SU-DHL-6 (cell line): ENCODE data around the gene LMO7.

Experiments
- H2AFZ ChIP-seq: fragments of 200-600 bp; sonication (generic); 2 replicates; pipeline ENCODE4 v1.6.1; 2014; ENCODE audit warnings: low read depth, mild to moderate bottlenecking, moderate library complexity, mixed read lengths, antibody characterized with exemption, low read length; ENCODE audit not compliant: severe bottlenecking
- H3F3A ChIP-seq: fragments of 200-600 bp; shearing (Covaris generic); 2 replicates; pipeline ENCODE4 v1.6.0; 2016; ENCODE audit warnings: antibody characterized with exemption, mild to moderate bottlenecking; ENCODE audit not compliant: insufficient read depth
- H3K27ac ChIP-seq: fragments of 200-600 bp; sonication (generic); 2 replicates; pipeline ENCODE4 v1.5.1; 2016; ENCODE audit warnings: low read depth, mild to moderate bottlenecking, low read length, moderate library complexity, mixed read lengths
- H3K27me3 ChIP-seq: fragments of 200-600 bp; sonication (generic), shearing (Covaris generic); 2 replicates; pipeline ENCODE4 v1.6.0; 2014; ENCODE audit warnings: mild to moderate bottlenecking, low read length
- H3K36me3 ChIP-seq: fragments of 200-600 bp; sonication (generic); 2 replicates; pipeline ENCODE4 v1.6.1; 2014; ENCODE audit warnings: mild to moderate bottlenecking, low read length, mixed read lengths
- H3K4me2 ChIP-seq: fragments of 300-600, 200-600 bp; shearing (Covaris generic), sonication (generic); 2 replicates; pipeline ENCODE4 v1.6.0; 2014; ENCODE audit warnings: low read length, low read depth, mild to moderate bottlenecking; ENCODE audit not compliant: poor library complexity, severe bottlenecking
- H3K4me3 ChIP-seq: fragments of 200-600 bp; sonication (generic); 2 replicates; pipeline ENCODE4 v1.5.1; 2014; ENCODE audit warnings: antibody characterized with exemption, low read length, mild to moderate bottlenecking, mixed read lengths; ENCODE audit not compliant: insufficient read depth, poor library complexity, severe bottlenecking
- H3K79me2 ChIP-seq: fragments of 200-600 bp; sonication (generic); 2 replicates; pipeline ENCODE4 v1.6.1; 2014; ENCODE audit warnings: mild to moderate bottlenecking, low read length, moderate library complexity; ENCODE audit not compliant: insufficient read depth
- H3K9ac ChIP-seq: fragments of 200-600 bp; sonication (generic); 2 replicates; pipeline ENCODE4 v1.7.0; 2014; ENCODE audit warnings: mild to moderate bottlenecking, low read length
- H3K9me2 ChIP-seq: fragments of 200-600 bp; sonication (generic); replicated peaks from 2 replicates; pipeline ENCODE4 v1.6.1; 2014; ENCODE audit warnings: low read length; ENCODE audit not compliant: insufficient read depth
- H3K9me3 ChIP-seq: fragments of 200-600 bp; sonication (generic); 2 replicates; pipeline ENCODE4 v1.6.1; 2014; ENCODE audit warnings: low read length, mixed read lengths; ENCODE audit not compliant: insufficient read depth
- H4K20me1 ChIP-seq: fragments of 200-600 bp; sonication (generic); 2 replicates; pipeline ENCODE4 v1.6.1; 2014; ENCODE audit warnings: low read depth, mild to moderate bottlenecking, antibody characterized with exemption, low read length, moderate library complexity, mixed read lengths
- CTCF ChIP-seq: fragments of 200-600 bp; sonication (generic); IDR thresholded peaks from one replicate; pipeline ENCODE4 v1.5.1; 2017; ENCODE audit warnings: antibody characterized with exemption, mild to moderate bottlenecking, low read length, moderate library complexity; ENCODE audit not compliant: insufficient read depth, poor library complexity, severe bottlenecking
- EZH2phosphoT487 ChIP-seq: fragments of 200-600 bp; sonication (generic), shearing (Covaris generic); conservative IDR thresholded peaks from 2 replicates; pipeline ENCODE4 v1.6.1; 2018; ENCODE audit warnings: mild to moderate bottlenecking, antibody characterized with exemption, low read length, moderate library complexity, mixed read lengths

LMO7 gene

GRCh38 chr13:75764926-75765310, 128.8 kb downstream of the LMO7 start:
- no peak overlapping the region for H3K27ac ChIP-seq
- no peaks in the 10 kb centered on the region for H3K9me3 ChIP-seq
- no peak overlapping the region for H3K9ac ChIP-seq
- no peaks in the 10 kb centered on the region; the same call in 1 of the 2 replicates for H3F3A ChIP-seq
- H2AFZ ChIP-seq = no peak overlapping the region
- H3K27me3 ChIP-seq = no peaks in the 10 kb centered on the region
- H3K36me3 ChIP-seq = peaks cover 27% of the 10 kb centered on the region
- no peak overlapping the region for H3K4me3 ChIP-seq
- H3K79me2 ChIP-seq = peaks cover 96% of the 10 kb centered on the region
- peaks cover 7% of the 10 kb centered on the region for H4K20me1 ChIP-seq
- TF ChIP-seq CTCF (no peak), EZH2phosphoT487 (no peak)
- no peak overlapping the region for H3K4me2 ChIP-seq
- H3K9me2 ChIP-seq = no peaks in the 10 kb centered on the region

- Histone ChIP-seq H3K27ac (no peak overlapping the region), H3K27me3 (no peaks in the 10 kb centered on the region), H3K9me3 (no peaks in the 10 kb centered on the region), H3K9ac (no peak overlapping the region), H2AFZ (no peak overlapping the region), H4K20me1 (peaks cover 12% of the 10 kb centered on the region), H3K36me3 (peaks cover 21% of the 10 kb centered on the region), H3K4me2 (no peak overlapping the region), H3F3A (peaks cover 4% of the 10 kb centered on the region), H3K4me3 (no peak overlapping the region), H3K79me2 (peaks cover 93% of the 10 kb centered on the region), H3K9me2 (no peaks in the 10 kb centered on the region)
- TF ChIP-seq CTCF (no peak), EZH2phosphoT487 (no peak)
These were observed 130.5 kb downstream of the LMO7 start for GRCh38 chr13:75766636-75767035.

GRCh38 chr13:75769141-75769905, 133.2 kb downstream of the LMO7 start:
- Histone ChIP-seq H3K36me3 (peaks cover 7% of the 10 kb centered on the region), H3K4me3 (no peak overlapping the region), H3F3A (peaks cover 10% of the 10 kb centered on the region), H2AFZ (no peak overlapping the region), H3K9ac (no peak overlapping the region), H3K79me2 (peaks cover 91% of the 10 kb centered on the region), H4K20me1 (peaks cover 15% of the 10 kb centered on the region), H3K9me2 (no peaks in the 10 kb centered on the region), H3K27me3 (no peaks in the 10 kb centered on the region), H3K4me2 (no peak overlapping the region), H3K27ac (no peak overlapping the region), H3K9me3 (no peaks in the 10 kb centered on the region)
- TF ChIP-seq CTCF (no peak), EZH2phosphoT487 (no peak)
